MM.1S (cell line): ENCODE data around the gene USP40.

Experiments used
- DNase-seq: peaks from one replicate; pipeline ENCODE4 v3.0.0-alpha.2; 2015
- H2AFZ ChIP-seq: fragments of 300-600 bp; sonication (generic); 2 replicates; pipeline ENCODE4 v1.6.0; 2016; ENCODE audit warnings: antibody characterized with exemption, low read length
- H3F3A ChIP-seq: fragments of 300-600 bp; sonication (generic); 2 replicates; pipeline ENCODE4 v1.6.1; 2016; ENCODE audit warnings: mild to moderate bottlenecking, antibody characterized with exemption, low read length, moderate library complexity, mixed read lengths; ENCODE audit not compliant: insufficient read depth
- H3K27ac ChIP-seq: fragments of 300-600 bp; sonication (generic); 2 replicates; pipeline ENCODE4 v1.5.1; 2016; ENCODE audit warnings: mild to moderate bottlenecking, low read length
- H3K27me3 ChIP-seq: fragments of 300-600 bp; sonication (generic); replicated peaks from 2 replicates; pipeline ENCODE4 v1.6.0; 2016; ENCODE audit warnings: low read length; ENCODE audit not compliant: insufficient read depth
- H3K36me3 ChIP-seq: fragments of 300-600 bp; sonication (generic); replicated peaks from 2 replicates; pipeline ENCODE4 v1.6.1; 2016; ENCODE audit warnings: mild to moderate bottlenecking, low read length, mixed read lengths; ENCODE audit not compliant: insufficient read depth
- H3K4me1 ChIP-seq: fragments of 300-600 bp; sonication (generic); 2 replicates; pipeline ENCODE4 v1.6.1; 2016; ENCODE audit warnings: low read length, mixed read lengths
- H3K4me2 ChIP-seq: fragments of 300-600 bp; sonication (generic); 2 replicates; pipeline ENCODE4 v1.6.0; 2016; ENCODE audit warnings: low read depth, low read length
- H3K4me3 ChIP-seq: fragments of 300-600 bp; sonication (generic); 2 replicates; pipeline ENCODE4 v1.5.1; 2016; ENCODE audit warnings: low read length, mixed read lengths
- H3K79me2 ChIP-seq: fragments of 300-600 bp; sonication (generic); 2 replicates; pipeline ENCODE4 v1.6.1; 2016; ENCODE audit warnings: mixed run types, low read length, mixed read lengths
- H3K9ac ChIP-seq: fragments of 300-600 bp; sonication (generic); 2 replicates; pipeline ENCODE4 v1.6.1; 2016; ENCODE audit warnings: low read length, mixed read lengths
- H3K9me2 ChIP-seq: fragments of 300-600 bp; sonication (generic); replicated peaks from 2 replicates; pipeline ENCODE4 v1.6.1; 2016; ENCODE audit warnings: mild to moderate bottlenecking, low read length, mixed read lengths; ENCODE audit not compliant: insufficient read depth
- H3K9me3 ChIP-seq: fragments of 300-600 bp; sonication (generic); replicated peaks from 2 replicates; pipeline ENCODE4 v1.6.1; 2016; ENCODE audit warnings: mild to moderate bottlenecking, low read length, mixed read lengths; ENCODE audit not compliant: insufficient read depth
- H4K20me1 ChIP-seq: fragments of 300-600 bp; sonication (generic); 2 replicates; pipeline ENCODE4 v1.6.1; 2016; ENCODE audit warnings: mild to moderate bottlenecking, low read length, moderate library complexity, mixed read lengths; ENCODE audit not compliant: insufficient read depth
- CTCF ChIP-seq: fragments of 300-600 bp; sonication (generic); IDR thresholded peaks from 2 replicates; pipeline ENCODE4 v1.5.1; 2016; ENCODE audit warnings: antibody characterized with exemption, low read length, mixed read lengths
- EZH2 ChIP-seq: fragments of 300-600 bp; sonication (generic); optimal IDR thresholded peaks from 2 replicates; pipeline ENCODE3; 2017; ENCODE audit warnings: low read depth, mild to moderate bottlenecking, antibody characterized with exemption, low read length, mixed read lengths
- EZH2phosphoT487 ChIP-seq: fragments of 300-600 bp; sonication (generic); IDR thresholded peaks from 2 replicates; pipeline ENCODE4 v1.6.1; 2018; ENCODE audit warnings: antibody characterized with exemption, low read length

USP40 gene

GRCh38 chr2:233456934-233457333 is 109.6 kb downstream of the USP40 start:
- H3K27ac ChIP-seq: no peak overlapping the region
- H3K27me3 ChIP-seq: no peaks in the 10 kb centered on the region
- no peaks in the 10 kb centered on the region for H3K4me1 ChIP-seq
- H3K4me3 ChIP-seq: no peak overlapping the region
- no peak for TF ChIP-seq EZH2phosphoT487
- no peak for TF ChIP-seq CTCF
- no peak for TF ChIP-seq EZH2
- no peaks in the 10 kb centered on the region for H4K20me1 ChIP-seq
- no peaks in the 10 kb centered on the region for H3K79me2 ChIP-seq
- no peaks in the 10 kb centered on the region for H3K9me2 ChIP-seq
- no peak overlapping the region for H2AFZ ChIP-seq
- H3K36me3 ChIP-seq: no peaks in the 10 kb centered on the region
- H3F3A ChIP-seq: no peaks in the 10 kb centered on the region
- no peak overlapping the region for H3K9ac ChIP-seq
- DNase-seq: no peak
- no peaks in the 10 kb centered on the region for H3K9me3 ChIP-seq
- no peak overlapping the region for H3K4me2 ChIP-seq

- Histone ChIP-seq H3F3A (no peaks in the 10 kb centered on the region), H3K4me3 (no peak overlapping the region), H2AFZ (no peak overlapping the region), H3K9me3 (no peaks in the 10 kb centered on the region), H3K36me3 (no peaks in the 10 kb centered on the region), H3K9ac (no peak overlapping the region), H3K27me3 (no peaks in the 10 kb centered on the region), H3K9me2 (no peaks in the 10 kb centered on the region), H3K4me2 (no peak overlapping the region), H3K79me2 (no peaks in the 10 kb centered on the region), H3K27ac (no peak overlapping the region), H4K20me1 (no peaks in the 10 kb centered on the region), H3K4me1 (no peaks in the 10 kb centered on the region)
- no peak for DNase-seq
- no peak for TF ChIP-seq EZH2phosphoT487
- TF ChIP-seq EZH2: no peak
- TF ChIP-seq CTCF: no peak
Measured at GRCh38 chr2:233456111-233456510, 110.5 kb downstream of the USP40 start.

GRCh38 chr2:233455491-233455890 is 111.1 kb downstream of the USP40 start:
- H3K79me2 ChIP-seq: no peaks in the 10 kb centered on the region

More at GRCh38 chr2:233455491-233455890, 111.1 kb downstream of the USP40 start:
- Histone ChIP-seq H2AFZ (no peak overlapping the region), H3K9me2 (no peaks in the 10 kb centered on the region), H3K9me3 (no peaks in the 10 kb centered on the region), H3K4me3 (no peak overlapping the region), H3K36me3 (no peaks in the 10 kb centered on the region), H3F3A (no peaks in the 10 kb centered on the region), H3K9ac (no peak overlapping the region), H4K20me1 (no peaks in the 10 kb centered on the region), H3K27me3 (no peaks in the 10 kb centered on the region), H3K27ac (no peak overlapping the region), H3K4me1 (no peaks in the 10 kb centered on the region), H3K4me2 (no peak overlapping the region)
- TF ChIP-seq EZH2phosphoT487: no peak
- no peak for TF ChIP-seq CTCF
- no peak for TF ChIP-seq EZH2
- DNase-seq: no peak
